ENCODE measurements around the gene CCDC28B.

The CCDC28B gene

GRCh38 chr1:32241001-32241763 is 40.8 kb downstream of the CCDC28B start:
- Histone ChIP-seq H3K27me3 (ENCODE audit: control insufficient read depth, insufficient read depth, low read length) (no peaks in the 10 kb centered on the region), H3K9me3 (ENCODE audit: control insufficient read depth, insufficient read depth, low read length) (no peaks in the 10 kb centered on the region), H3K4me1 (ENCODE audit: control insufficient read depth, insufficient read depth, low read length) (no peaks in the 10 kb centered on the region), H3K27ac (ENCODE audit: low read length) (no peak overlapping the region), H3K4me3 (ENCODE audit: low read length) (peak overlapping the region; percentile 71; the same call in 1 of the 2 replicates), H3K36me3 (ENCODE audit: control insufficient read depth, insufficient read depth, low read length) (no peaks in the 10 kb centered on the region)
- no peak for DNase-seq (ENCODE audit: low read depth, low spot score)
- WGBS (ENCODE audit: insufficient coverage, insufficient read length) = no CpG with 5 or more reads among the region's 55 CpGs

- Histone ChIP-seq H3K4me1 (ENCODE audit: control insufficient read depth, insufficient read depth, low read length) (no peaks in the 10 kb centered on the region), H3K9me3 (ENCODE audit: control insufficient read depth, insufficient read depth, low read length) (no peaks in the 10 kb centered on the region), H3K27ac (ENCODE audit: low read length) (no peak overlapping the region), H3K36me3 (ENCODE audit: control insufficient read depth, insufficient read depth, low read length) (no peaks in the 10 kb centered on the region), H3K4me3 (ENCODE audit: low read length) (no peak overlapping the region), H3K27me3 (ENCODE audit: control insufficient read depth, insufficient read depth, low read length) (no peaks in the 10 kb centered on the region)
- no peak for DNase-seq (ENCODE audit: low read depth, low spot score)
- WGBS (ENCODE audit: insufficient coverage, insufficient read length) = no CpG with 5 or more reads among the region's 7 CpGs
These were observed 42.0 kb downstream of the CCDC28B start for GRCh38 chr1:32242341-32242851.

GRCh38 chr1:32246888-32247273 is 46.5 kb downstream of the CCDC28B start, which contains the start of gene FAM167B:
TSS of gene FAM167B (plus strand) at chr1:32247222. CDS start at chr1:32247422, 200 bp downstream.
- Histone ChIP-seq H3K4me1 (ENCODE audit: control insufficient read depth, insufficient read depth, low read length) (peaks cover 5% of the 10 kb centered on the region; the same call in 1 of the 2 replicates), H3K4me3 (ENCODE audit: low read length) (no peak within 1 kb of the TSS), H3K9me3 (ENCODE audit: control insufficient read depth, insufficient read depth, low read length) (no peaks in the 10 kb centered on the region), H3K36me3 (ENCODE audit: control insufficient read depth, insufficient read depth, low read length) (no peaks in the 10 kb centered on the region), H3K27me3 (ENCODE audit: control insufficient read depth, insufficient read depth, low read length) (no peaks in the 10 kb centered on the region), H3K27ac (ENCODE audit: low read length) (no peak within 1 kb of the TSS)
- no peak for DNase-seq (ENCODE audit: low read depth, low spot score)
- WGBS (ENCODE audit: insufficient coverage, insufficient read length) = no CpG with 5 or more reads among the region's 3 CpGs

DNA sequence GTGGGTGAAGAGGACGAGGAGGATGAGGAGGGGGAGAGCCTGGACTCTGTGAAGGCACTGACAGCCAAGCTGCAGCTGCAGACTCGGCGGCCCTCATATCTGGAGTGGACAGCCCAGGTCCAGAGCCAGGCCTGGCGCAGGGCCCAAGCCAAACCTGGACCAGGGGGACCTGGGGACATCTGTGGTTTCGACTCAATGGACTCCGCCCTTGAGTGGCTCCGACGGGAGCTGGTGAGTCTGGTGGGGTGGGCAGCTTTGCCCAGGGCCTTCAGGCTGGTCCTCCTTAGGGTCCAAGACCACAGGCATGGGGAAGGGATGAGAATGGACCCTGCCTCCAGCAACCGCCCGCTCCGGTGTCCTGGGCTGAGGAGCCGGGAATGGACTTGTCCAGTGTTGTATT is 47.1 kb downstream of the CCDC28B start:
- DNase-seq (ENCODE audit: low read depth, low spot score) = no peak
- H3K4me3 ChIP-seq (ENCODE audit: low read length) = no peak overlapping the region
- H3K9me3 ChIP-seq (ENCODE audit: control insufficient read depth, insufficient read depth, low read length) = no peaks in the 10 kb centered on the region
- WGBS (ENCODE audit: insufficient coverage, insufficient read length) = no CpG with 5 or more reads among the region's 12 CpGs
- H3K36me3 ChIP-seq (ENCODE audit: control insufficient read depth, insufficient read depth, low read length) = no peaks in the 10 kb centered on the region
- no peaks in the 10 kb centered on the region for H3K27me3 ChIP-seq (ENCODE audit: control insufficient read depth, insufficient read depth, low read length)
- H3K4me1 ChIP-seq (ENCODE audit: control insufficient read depth, insufficient read depth, low read length) = peaks cover 6% of the 10 kb centered on the region; the same call in 1 of the 2 replicates
- H3K27ac ChIP-seq (ENCODE audit: low read length) = no peak overlapping the region

DNA sequence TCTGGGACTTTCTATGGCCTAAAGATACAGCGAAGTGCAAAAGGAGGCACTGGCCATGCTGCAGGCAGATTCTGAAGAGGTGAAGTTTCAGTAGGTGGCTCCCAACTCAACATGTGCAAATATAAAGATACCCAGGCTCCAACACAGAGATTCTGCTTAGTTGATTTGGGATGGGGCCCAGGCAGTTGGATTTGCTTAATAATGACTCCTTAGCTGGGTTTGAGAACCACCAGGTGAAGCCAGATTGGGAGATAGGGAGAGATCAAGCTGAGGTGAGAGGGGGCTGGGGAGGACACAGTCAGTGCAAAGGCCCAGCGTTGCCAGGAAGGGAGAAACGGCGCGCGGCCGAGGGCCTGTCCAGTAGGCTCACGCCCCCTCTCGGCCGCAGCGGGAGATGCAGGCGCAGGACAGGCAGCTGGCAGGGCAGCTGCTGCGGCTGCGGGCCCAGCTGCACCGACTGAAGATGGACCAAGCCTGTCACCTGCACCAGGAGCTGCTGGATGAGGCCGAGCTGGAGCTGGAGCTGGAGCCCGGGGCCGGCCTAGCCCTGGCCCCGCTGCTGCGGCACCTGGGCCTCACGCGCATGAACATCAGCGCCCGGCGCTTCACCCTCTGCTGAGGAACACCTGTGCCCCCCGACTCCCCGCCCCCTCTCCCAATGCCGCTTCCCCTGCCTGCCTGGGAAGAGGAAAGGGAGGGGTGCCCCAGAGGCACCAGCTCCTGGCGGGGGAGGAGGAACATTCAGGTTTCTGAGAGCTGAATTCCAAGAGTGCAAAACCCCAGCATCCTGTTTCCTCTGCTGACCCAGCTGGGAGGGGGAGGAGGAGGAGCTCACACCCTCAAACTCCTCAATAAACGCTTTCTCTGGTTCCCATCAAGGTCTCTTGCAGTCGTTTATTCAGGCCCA is 47.8 kb downstream of the CCDC28B start:
- no peak overlapping the region for H3K27ac ChIP-seq (ENCODE audit: low read length)
- H3K4me1 ChIP-seq (ENCODE audit: control insufficient read depth, insufficient read depth, low read length) = peaks cover 6% of the 10 kb centered on the region; the same call in 1 of the 2 replicates
- DNase-seq (ENCODE audit: low read depth, low spot score) = no peak
- no peaks in the 10 kb centered on the region for H3K36me3 ChIP-seq (ENCODE audit: control insufficient read depth, insufficient read depth, low read length)
- WGBS (ENCODE audit: insufficient coverage, insufficient read length) = no CpG with 5 or more reads among the region's 31 CpGs
- H3K27me3 ChIP-seq (ENCODE audit: control insufficient read depth, insufficient read depth, low read length) = no peaks in the 10 kb centered on the region
- H3K4me3 ChIP-seq (ENCODE audit: low read length) = peak overlapping the region; percentile 18; the same call in 1 of the 2 replicates
- no peaks in the 10 kb centered on the region for H3K9me3 ChIP-seq (ENCODE audit: control insufficient read depth, insufficient read depth, low read length)

GRCh38 chr1:32249831-32250525 is 49.6 kb downstream of the CCDC28B start:
- H3K27me3 ChIP-seq (ENCODE audit: control insufficient read depth, insufficient read depth, low read length) = no peaks in the 10 kb centered on the region
- no peaks in the 10 kb centered on the region for H3K9me3 ChIP-seq (ENCODE audit: control insufficient read depth, insufficient read depth, low read length)
- DNase-seq (ENCODE audit: low read depth, low spot score) = no peak
- H3K4me1 ChIP-seq (ENCODE audit: control insufficient read depth, insufficient read depth, low read length) = peaks cover 6% of the 10 kb centered on the region; the same call in 1 of the 2 replicates
- no CpG with 5 or more reads among the region's 9 CpGs for WGBS (ENCODE audit: insufficient coverage, insufficient read length)
- no peak overlapping the region for H3K27ac ChIP-seq (ENCODE audit: low read length)
- H3K4me3 ChIP-seq (ENCODE audit: low read length) = no peak overlapping the region
- H3K36me3 ChIP-seq (ENCODE audit: control insufficient read depth, insufficient read depth, low read length) = no peaks in the 10 kb centered on the region

DNA sequence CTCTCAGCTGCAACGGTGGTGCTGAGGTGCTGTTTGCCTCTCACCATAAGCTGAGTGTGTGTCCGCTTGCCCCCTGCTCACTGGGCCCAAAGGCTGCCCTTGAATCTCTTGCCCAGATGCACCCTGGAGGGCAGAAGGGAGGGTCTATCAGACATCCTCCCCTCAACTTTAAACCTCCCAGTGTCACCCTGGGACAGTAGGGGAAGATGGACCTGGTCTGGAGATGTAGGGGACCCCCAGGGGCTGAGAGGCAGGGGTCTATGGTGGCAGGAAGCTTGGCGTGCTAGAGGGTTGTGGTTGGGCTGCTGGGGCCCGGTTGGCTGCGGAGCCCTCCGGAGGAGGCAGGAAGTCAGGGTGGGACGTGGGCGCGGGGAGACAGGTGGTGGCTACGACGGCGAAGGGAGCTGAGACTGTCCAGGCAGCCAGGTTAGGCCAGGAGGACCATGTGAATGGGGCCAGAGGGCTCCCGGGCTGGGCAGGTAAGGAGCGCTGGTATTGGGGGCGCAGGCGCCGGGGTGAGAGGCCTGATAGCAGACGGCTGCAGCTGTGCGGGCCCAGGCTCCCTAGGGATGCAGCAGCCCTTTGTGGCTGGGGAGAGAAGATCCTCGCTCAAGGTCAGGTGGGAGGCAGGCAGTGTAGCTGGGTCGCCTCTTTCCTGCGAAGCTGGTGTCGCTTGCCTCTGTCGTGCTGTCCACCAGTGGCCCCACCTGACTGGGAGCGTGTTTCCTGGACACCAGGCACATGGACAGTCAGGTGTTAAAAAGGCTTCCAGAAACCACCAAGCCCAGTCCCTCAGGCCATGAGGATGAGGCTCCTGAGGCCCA is 50.7 kb downstream of the CCDC28B start, which contains the start of gene LCK:
Gene LCK (plus strand): TSS at position 373 of the 824 bp plus-strand sequence. CDS start 23,065 bp downstream, outside the sequence.
- H3K36me3 ChIP-seq (ENCODE audit: control insufficient read depth, insufficient read depth, low read length) = no peaks in the 10 kb centered on the region
- no peak for DNase-seq (ENCODE audit: low read depth, low spot score)
- no peaks in the 10 kb centered on the region for H3K27me3 ChIP-seq (ENCODE audit: control insufficient read depth, insufficient read depth, low read length)
- H3K4me3 ChIP-seq (ENCODE audit: low read length) = no peak within 1 kb of the TSS
- no peaks in the 10 kb centered on the region for H3K9me3 ChIP-seq (ENCODE audit: control insufficient read depth, insufficient read depth, low read length)
- no CpG with 5 or more reads among the region's 25 CpGs for WGBS (ENCODE audit: insufficient coverage, insufficient read length)
- peaks cover 6% of the 10 kb centered on the region; the same call in 1 of the 2 replicates for H3K4me1 ChIP-seq (ENCODE audit: control insufficient read depth, insufficient read depth, low read length)
- H3K27ac ChIP-seq (ENCODE audit: low read length) = no peak within 1 kb of the TSS
